Measurements from ENCODE around the gene NME9.

The NME9 gene

GRCh38 chr3:138307899-138308298 lies 21.8 kb downstream of the NME9 start:
- no peak overlapping the region for H3K4me2 ChIP-seq (ENCODE audit: low read depth, low read length, poor library complexity, severe bottlenecking)
- no peaks in the 10 kb centered on the region for H3K27me3 ChIP-seq (ENCODE audit: insufficient read depth, low read length, poor library complexity, severe bottlenecking)
- H3K36me3 ChIP-seq (ENCODE audit: insufficient read depth, low read length): no peaks in the 10 kb centered on the region
- peaks cover 8% of the 10 kb centered on the region; the same call in 1 of the 2 replicates for H3K9me3 ChIP-seq (ENCODE audit: insufficient read depth, low read depth, low read length)
- no peak overlapping the region for H2AFZ ChIP-seq (ENCODE audit: low read length)
- no peak overlapping the region for H3K9ac ChIP-seq (ENCODE audit: low read depth, low read length, poor library complexity, severe bottlenecking)
- H3K4me3 ChIP-seq (ENCODE audit: low read length, poor library complexity, severe bottlenecking): no peak overlapping the region
- TF ChIP-seq EZH2phosphoT487 (IDR thresholded peaks at IDR 0.05; ENCODE audit: borderline replicate concordance) (no peak), CTCF (conservative IDR thresholded peaks at IDR 0.05; ENCODE audit: low read length) (no peak)
- H3K4me1 ChIP-seq (ENCODE audit: insufficient read depth, low read length, poor library complexity, severe bottlenecking): no peaks in the 10 kb centered on the region
- no peaks in the 10 kb centered on the region for H3F3A ChIP-seq (ENCODE audit: low read depth)
- H3K9me2 ChIP-seq (replicated peaks; ENCODE audit: low read depth, low read length): no peaks in the 10 kb centered on the region
- H3K79me2 ChIP-seq (ENCODE audit: insufficient read depth, low read length): no peaks in the 10 kb centered on the region
- no peaks in the 10 kb centered on the region for H4K20me1 ChIP-seq (ENCODE audit: insufficient read depth, low read length, poor library complexity, severe bottlenecking)

GRCh38 chr3:138303474-138303873 lies 26.2 kb downstream of the NME9 start:
- Histone ChIP-seq H2AFZ (ENCODE audit: low read length) (no peak overlapping the region), H3K36me3 (ENCODE audit: insufficient read depth, low read length) (peaks cover 6% of the 10 kb centered on the region; the same call in 1 of the 2 replicates), H4K20me1 (ENCODE audit: insufficient read depth, low read length, poor library complexity, severe bottlenecking) (no peaks in the 10 kb centered on the region), H3K79me2 (ENCODE audit: insufficient read depth, low read length) (no peaks in the 10 kb centered on the region), H3K27me3 (ENCODE audit: insufficient read depth, low read length, poor library complexity, severe bottlenecking) (no peaks in the 10 kb centered on the region), H3K4me2 (ENCODE audit: low read depth, low read length, poor library complexity, severe bottlenecking) (no peak overlapping the region), H3F3A (ENCODE audit: low read depth) (no peaks in the 10 kb centered on the region), H3K9me2 (replicated peaks; ENCODE audit: low read depth, low read length) (no peaks in the 10 kb centered on the region), H3K9ac (ENCODE audit: low read depth, low read length, poor library complexity, severe bottlenecking) (no peak overlapping the region), H3K4me3 (ENCODE audit: low read length, poor library complexity, severe bottlenecking) (no peak overlapping the region), H3K9me3 (ENCODE audit: insufficient read depth, low read depth, low read length) (peaks cover 5% of the 10 kb centered on the region; the same call in 1 of the 2 replicates), H3K4me1 (ENCODE audit: insufficient read depth, low read length, poor library complexity, severe bottlenecking) (no peaks in the 10 kb centered on the region)
- no peak for TF ChIP-seq EZH2phosphoT487 (IDR thresholded peaks at IDR 0.05; ENCODE audit: borderline replicate concordance)
- no peak for TF ChIP-seq CTCF (conservative IDR thresholded peaks at IDR 0.05; ENCODE audit: low read length)

GRCh38 chr3:138300647-138301046 lies 29.0 kb downstream of the NME9 start:
- TF ChIP-seq EZH2phosphoT487 (IDR thresholded peaks at IDR 0.05; ENCODE audit: borderline replicate concordance) (no peak), CTCF (conservative IDR thresholded peaks at IDR 0.05; ENCODE audit: low read length) (no peak)
- Histone ChIP-seq H3F3A (ENCODE audit: low read depth) (no peaks in the 10 kb centered on the region), H3K4me2 (ENCODE audit: low read depth, low read length, poor library complexity, severe bottlenecking) (no peak overlapping the region), H3K9me3 (ENCODE audit: insufficient read depth, low read depth, low read length) (no peaks in the 10 kb centered on the region), H4K20me1 (ENCODE audit: insufficient read depth, low read length, poor library complexity, severe bottlenecking) (no peaks in the 10 kb centered on the region), H3K9ac (ENCODE audit: low read depth, low read length, poor library complexity, severe bottlenecking) (no peak overlapping the region), H3K36me3 (ENCODE audit: insufficient read depth, low read length) (peaks cover 25% of the 10 kb centered on the region; the same call in 1 of the 2 replicates), H3K27me3 (ENCODE audit: insufficient read depth, low read length, poor library complexity, severe bottlenecking) (no peaks in the 10 kb centered on the region), H2AFZ (ENCODE audit: low read length) (no peak overlapping the region), H3K79me2 (ENCODE audit: insufficient read depth, low read length) (no peaks in the 10 kb centered on the region), H3K9me2 (replicated peaks; ENCODE audit: low read depth, low read length) (no peaks in the 10 kb centered on the region), H3K4me3 (ENCODE audit: low read length, poor library complexity, severe bottlenecking) (no peak overlapping the region), H3K4me1 (ENCODE audit: insufficient read depth, low read length, poor library complexity, severe bottlenecking) (no peaks in the 10 kb centered on the region)
